Measurements from ENCODE around the gene HAS3. TPM values are rescaled to one million over a fixed set of nuclear protein-coding genes. Genes with fewer than 3 reads are reported as not detected.
"Not testable (repeated sequence)": the region's sequence is repeated elsewhere in the genome, so short reads cannot be mapped to it uniquely, and the experiment has no call there.

The HAS3 gene
- total RNA-seq, 1 experiment from 2014 or later: 0.05 TPM

DNA sequence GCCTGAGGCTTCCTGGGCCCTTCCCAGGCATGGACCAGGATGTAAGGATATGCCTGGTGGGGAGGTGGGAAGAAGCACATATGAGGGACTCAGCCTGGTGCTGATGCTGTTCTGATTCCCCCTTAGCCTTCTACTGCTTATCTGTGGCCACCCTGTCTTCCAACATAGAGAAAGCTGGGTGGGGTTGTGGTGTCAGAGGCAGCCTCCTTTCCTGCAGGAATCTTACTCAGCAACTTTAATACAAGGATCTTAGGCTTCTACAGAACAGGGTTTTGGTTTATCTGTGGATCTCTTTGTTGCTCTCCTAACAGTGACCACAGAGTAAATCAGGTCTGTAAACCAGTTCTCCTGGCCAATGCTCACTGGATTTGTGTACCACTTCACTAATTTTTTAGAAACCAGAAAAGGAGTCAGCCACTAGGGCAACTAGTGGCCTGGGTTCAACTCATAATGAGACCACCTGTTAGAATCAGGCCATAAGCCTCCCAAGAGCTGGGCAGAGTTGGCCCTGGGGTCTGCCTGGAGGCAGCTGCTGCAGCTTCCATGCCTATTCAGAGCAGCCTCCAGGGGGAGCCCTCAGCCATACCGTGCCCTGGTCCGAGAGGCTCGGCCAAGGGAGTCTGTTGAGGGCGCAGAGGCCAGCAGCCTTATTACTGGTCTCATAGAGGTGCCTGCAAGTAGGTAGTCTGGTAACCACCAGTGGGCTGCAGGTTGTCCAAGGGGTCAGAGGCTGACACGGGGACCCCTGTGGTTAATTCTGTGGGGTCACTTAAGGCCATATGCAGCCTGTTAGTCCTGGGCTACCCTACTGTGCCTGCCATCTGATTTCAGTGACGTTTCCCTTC lies 7.1 kb downstream of the HAS3 start:
- peak; percentile 63 for DNase-seq (ENCODE audit: low read depth, low spot score)
- in situ Hi-C loops (cut with HindIII; ENCODE audit: low pct_unique_long_range_greater_than_20kb, low sequenced_read_pairs): no loop called here

GRCh38 chr16:69113216-69113615 lies 7.8 kb downstream of the HAS3 start:
- no peak for DNase-seq (ENCODE audit: low read depth, low spot score)
- in situ Hi-C loops (cut with HindIII; ENCODE audit: low pct_unique_long_range_greater_than_20kb, low sequenced_read_pairs): no loop called here

GRCh38 chr16:69114346-69114975 lies 9.0 kb downstream of the HAS3 start:
- no peak for DNase-seq (ENCODE audit: low read depth, low spot score)
- in situ Hi-C loops (cut with HindIII; ENCODE audit: low pct_unique_long_range_greater_than_20kb, low sequenced_read_pairs): no loop called here

DNA sequence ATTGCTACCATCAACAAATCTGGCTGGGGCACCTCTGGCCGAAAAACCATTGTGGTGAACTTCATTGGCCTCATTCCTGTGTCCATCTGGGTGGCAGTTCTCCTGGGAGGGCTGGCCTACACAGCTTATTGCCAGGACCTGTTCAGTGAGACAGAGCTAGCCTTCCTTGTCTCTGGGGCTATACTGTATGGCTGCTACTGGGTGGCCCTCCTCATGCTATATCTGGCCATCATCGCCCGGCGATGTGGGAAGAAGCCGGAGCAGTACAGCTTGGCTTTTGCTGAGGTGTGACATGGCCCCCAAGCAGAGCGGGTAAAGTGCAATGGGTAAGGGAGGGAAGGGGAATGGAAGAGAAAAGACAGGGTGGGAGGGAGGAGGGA lies 9.5 kb downstream of the HAS3 start:
- DNase-seq (ENCODE audit: low read depth, low spot score): no peak
- in situ Hi-C loops (cut with HindIII; ENCODE audit: low pct_unique_long_range_greater_than_20kb, low sequenced_read_pairs): no loop called here

- no peak for DNase-seq (ENCODE audit: low read depth, low spot score)
- in situ Hi-C loops (cut with HindIII; ENCODE audit: low pct_unique_long_range_greater_than_20kb, low sequenced_read_pairs): no loop called here
Observed at GRCh38 chr16:69115361-69115760, 9.9 kb downstream of the HAS3 start.

GRCh38 chr16:69115837-69116236 lies 10.4 kb downstream of the HAS3 start:
- in situ Hi-C loops (cut with HindIII; ENCODE audit: low pct_unique_long_range_greater_than_20kb, low sequenced_read_pairs): no loop called here
- no peak for DNase-seq (ENCODE audit: low read depth, low spot score)

DNA sequence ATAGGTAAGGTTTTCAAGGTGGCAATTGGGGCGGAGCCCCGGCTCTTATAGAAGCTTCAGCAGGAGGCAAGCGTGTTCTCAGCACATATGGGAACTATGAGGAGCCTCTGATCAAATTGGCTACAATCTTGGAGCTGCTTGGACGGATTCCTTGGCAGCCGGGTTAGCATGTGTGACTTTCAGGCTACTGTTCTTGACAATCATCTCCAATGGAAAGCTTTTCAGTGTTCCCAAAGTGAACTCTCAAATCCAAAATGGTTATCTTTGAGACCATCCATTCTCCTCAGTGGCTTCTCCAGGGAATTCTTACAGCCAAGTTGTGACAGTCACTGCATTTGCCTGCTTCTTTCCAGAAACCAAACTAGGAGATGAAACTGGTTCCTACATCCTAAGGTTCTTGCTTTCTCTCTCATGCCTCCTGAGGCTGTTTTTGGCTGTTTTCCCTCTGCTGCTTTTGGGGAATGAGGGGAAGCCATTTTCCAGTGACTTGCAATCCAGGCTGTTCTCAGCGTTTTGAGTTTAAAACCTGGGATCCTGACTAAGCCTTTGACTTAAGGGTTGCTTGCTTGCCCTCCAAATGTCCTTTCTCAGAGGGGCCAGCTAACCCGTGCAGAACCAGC lies 10.9 kb downstream of the HAS3 start:
- DNase-seq (ENCODE audit: low read depth, low spot score): no peak
- in situ Hi-C loops (cut with HindIII; ENCODE audit: low pct_unique_long_range_greater_than_20kb, low sequenced_read_pairs): no loop called here

DNA sequence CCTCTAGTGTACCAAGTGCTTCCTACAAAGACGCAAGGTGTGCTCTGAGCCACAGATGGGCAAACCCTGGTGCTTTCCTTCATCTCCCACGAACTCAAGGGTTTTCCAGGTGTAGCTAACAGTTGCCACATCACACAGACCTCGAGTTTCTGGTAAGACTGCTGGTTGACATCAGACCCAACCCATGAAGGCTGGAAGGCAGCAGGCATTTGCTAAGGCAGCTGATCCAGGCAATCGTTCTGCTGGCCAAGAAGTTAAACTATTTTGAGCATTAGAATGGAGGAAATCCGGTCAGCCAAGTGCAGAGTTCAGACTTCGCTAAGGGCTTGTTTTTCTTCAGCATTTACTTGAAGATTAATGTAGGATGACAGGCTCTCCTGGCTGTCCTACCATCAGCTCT lies 11.5 kb downstream of the HAS3 start:
- no peak for DNase-seq (ENCODE audit: low read depth, low spot score)
- in situ Hi-C loops (cut with HindIII; ENCODE audit: low pct_unique_long_range_greater_than_20kb, low sequenced_read_pairs): no loop called here

- no peak for DNase-seq (ENCODE audit: low read depth, low spot score)
- in situ Hi-C loops (cut with HindIII; ENCODE audit: low pct_unique_long_range_greater_than_20kb, low sequenced_read_pairs): no loop called here
Observed at GRCh38 chr16:69118468-69118867, 13.0 kb downstream of the HAS3 start.

- DNase-seq (ENCODE audit: low read depth, low spot score): no peak
- in situ Hi-C loops (cut with HindIII; ENCODE audit: low pct_unique_long_range_greater_than_20kb, low sequenced_read_pairs): no loop called here
Observed at GRCh38 chr16:69118994-69119393, 13.5 kb downstream of the HAS3 start.

GRCh38 chr16:69119536-69119935 lies 14.1 kb downstream of the HAS3 start:
- no peak for DNase-seq (ENCODE audit: low read depth, low spot score)
- in situ Hi-C loops (cut with HindIII; ENCODE audit: low pct_unique_long_range_greater_than_20kb, low sequenced_read_pairs): no loop called here

- in situ Hi-C loops (cut with HindIII; ENCODE audit: low pct_unique_long_range_greater_than_20kb, low sequenced_read_pairs): no loop called here
- DNase-seq (ENCODE audit: low read depth, low spot score): no peak
Observed at GRCh38 chr16:69120096-69120664, 14.7 kb downstream of the HAS3 start.

- in situ Hi-C loops (cut with HindIII; ENCODE audit: low pct_unique_long_range_greater_than_20kb, low sequenced_read_pairs): no loop called here
- peak; percentile 82 for DNase-seq (ENCODE audit: low read depth, low spot score)
Observed at GRCh38 chr16:69123910-69124309, 18.5 kb downstream of the HAS3 start.

GRCh38 chr16:69124406-69124805 lies 19.0 kb downstream of the HAS3 start:
- in situ Hi-C loops (cut with HindIII; ENCODE audit: low pct_unique_long_range_greater_than_20kb, low sequenced_read_pairs): not testable (repeated sequence)

DNA sequence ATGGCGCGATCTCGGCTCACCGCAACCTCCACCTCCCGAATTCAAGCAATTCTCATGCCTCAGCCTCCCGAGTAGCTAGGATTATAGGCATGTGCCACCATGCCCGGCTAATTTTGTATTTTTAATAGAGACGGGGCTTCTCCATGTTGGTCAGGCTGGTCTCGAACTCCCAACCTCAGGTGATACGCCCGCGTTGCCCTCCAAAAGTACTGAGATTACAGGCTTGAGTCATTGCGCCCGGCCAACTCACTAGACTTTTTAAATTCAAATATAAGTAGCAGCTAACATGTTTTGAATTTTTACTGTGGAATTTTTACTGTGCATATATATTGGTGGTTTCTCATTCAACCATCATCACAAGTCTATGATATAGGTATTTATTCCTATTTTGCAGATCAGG lies 19.5 kb downstream of the HAS3 start:
- in situ Hi-C loops (cut with HindIII; ENCODE audit: low pct_unique_long_range_greater_than_20kb, low sequenced_read_pairs); DNase-seq (ENCODE audit: low read depth, low spot score): not testable (repeated sequence)

More at GRCh38 chr16:69124406-69124805, 19.0 kb downstream of the HAS3 start:
- DNase-seq (ENCODE audit: low read depth, low spot score): not testable (repeated sequence)

DNA sequence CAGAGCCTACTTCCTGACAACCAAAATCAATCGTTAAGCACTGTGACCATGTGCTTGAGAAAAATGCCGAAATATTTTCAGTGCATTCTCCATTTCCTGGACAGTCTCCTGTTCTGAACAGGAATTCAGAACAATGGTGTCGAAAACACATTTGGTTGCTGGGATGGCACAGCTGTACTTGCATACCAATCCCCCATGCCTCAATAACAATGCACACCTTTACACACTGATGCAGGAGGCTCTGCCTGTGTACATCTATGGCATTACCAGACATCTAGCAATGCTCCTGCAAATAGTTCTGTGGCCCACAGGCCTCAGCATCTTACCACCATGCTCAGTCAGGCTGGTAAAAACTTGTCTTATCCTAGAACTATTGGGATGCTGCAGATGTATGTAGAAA lies 20.8 kb downstream of the HAS3 start:
- in situ Hi-C loops (cut with HindIII; ENCODE audit: low pct_unique_long_range_greater_than_20kb, low sequenced_read_pairs): no loop called here
- DNase-seq (ENCODE audit: low read depth, low spot score): no peak

- DNase-seq (ENCODE audit: low read depth, low spot score); in situ Hi-C loops (cut with HindIII; ENCODE audit: low pct_unique_long_range_greater_than_20kb, low sequenced_read_pairs): not testable (repeated sequence)
Observed at GRCh38 chr16:69126801-69127200, 21.3 kb downstream of the HAS3 start.

DNA sequence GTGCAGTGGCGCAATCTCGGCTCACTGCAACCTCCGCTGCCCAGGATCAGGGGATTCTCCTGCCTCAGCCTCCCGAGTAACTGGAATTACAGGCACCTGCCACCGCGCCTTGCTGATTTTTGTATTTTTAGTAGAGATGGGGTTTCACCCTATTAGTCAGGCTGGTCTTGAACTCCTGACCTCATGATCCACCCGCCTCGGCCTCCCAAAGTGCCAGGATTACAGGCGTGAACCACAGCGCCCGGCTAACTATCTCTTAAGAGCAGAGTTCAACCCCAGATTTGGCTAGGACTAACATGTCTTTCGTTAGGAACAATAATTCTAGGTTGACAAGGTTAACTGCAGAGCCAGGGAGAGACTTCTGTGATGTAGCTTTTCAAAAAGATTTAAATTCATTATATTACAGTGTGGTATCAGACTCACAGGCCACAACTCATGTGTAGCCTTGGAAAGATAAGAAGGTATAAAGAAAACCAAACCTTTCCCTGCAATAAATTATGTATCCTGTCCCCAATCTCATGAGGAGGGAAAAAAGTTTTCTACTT lies 22.6 kb downstream of the HAS3 start:
- in situ Hi-C loops (cut with HindIII; ENCODE audit: low pct_unique_long_range_greater_than_20kb, low sequenced_read_pairs): no loop called here
- DNase-seq (ENCODE audit: low read depth, low spot score): no peak

Data from SK-MEL-5 (cell line).